HepG2 (cell line): ENCODE results near the gene RAB40C. TPM values are rescaled to one million over a fixed set of nuclear protein-coding genes. Genes with fewer than 3 reads are reported as not detected.

Experiments used
- EEA1 ChIP-seq: sonication (generic); formaldehyde crosslinking; IDR thresholded peaks from 2 replicates; pipeline ENCODE4 v1.5.1; 2020; ENCODE audit warnings: mild to moderate bottlenecking, missing genetic modification reagents, borderline replicate concordance
- HNF4A ChIP-seq: sonication (generic); formaldehyde crosslinking; IDR thresholded peaks from 2 replicates; pipeline ENCODE4 v1.4.0; 2020; ENCODE audit warnings: missing genetic modification reagents
- MEF2D ChIP-seq: sonication (generic); formaldehyde crosslinking; IDR thresholded peaks from 2 replicates; pipeline ENCODE4 v1.5.1; 2020; ENCODE audit warnings: mild to moderate bottlenecking, missing genetic modification reagents
- NFE2L1 ChIP-seq: sonication (generic); formaldehyde crosslinking; IDR thresholded peaks from 2 replicates; pipeline ENCODE4 v1.4.0; 2020; ENCODE audit warnings: missing genetic modification reagents, mild to moderate bottlenecking, borderline replicate concordance
- NFIC ChIP-seq: IDR thresholded peaks from 2 replicates; pipeline ENCODE4 v1.6.1; 2012; ENCODE audit warnings: mild to moderate bottlenecking, low read length, inconsistent platforms
- SRF ChIP-seq: IDR thresholded peaks from 2 replicates; pipeline ENCODE4 v1.6.1; 2011; ENCODE audit warnings: mild to moderate bottlenecking, low read depth, low read length, moderate library complexity
- TCF7L2 ChIP-seq: IDR thresholded peaks from 2 replicates; pipeline ENCODE4 v1.6.1; 2011; ENCODE audit warnings: mild to moderate bottlenecking, low read depth, low read length, moderate library complexity
- ZMYM4 ChIP-seq: sonication (generic); formaldehyde crosslinking; IDR thresholded peaks from 2 replicates; pipeline ENCODE4 v1.8.1; 2023; ENCODE audit warnings: mild to moderate bottlenecking, missing genetic modification reagents
- ZNF30 ChIP-seq: sonication (generic); formaldehyde crosslinking; IDR thresholded peaks from 2 replicates; pipeline ENCODE4 v1.5.0; 2020; ENCODE audit warnings: mild to moderate bottlenecking, missing genetic modification reagents
- ZNF577 ChIP-seq: sonication (generic); formaldehyde crosslinking; IDR thresholded peaks from 2 replicates; pipeline ENCODE4 v1.4.0; 2020; ENCODE audit warnings: mild to moderate bottlenecking, low read depth, missing genetic modification reagents, borderline replicate concordance
- ZNF790 ChIP-seq: sonication (generic); formaldehyde crosslinking; IDR thresholded peaks from 2 replicates; pipeline ENCODE4 v1.8.0; 2022; ENCODE audit warnings: missing genetic modification reagents, mild to moderate bottlenecking, borderline replicate concordance
- ZNF816 ChIP-seq: sonication (generic); formaldehyde crosslinking; IDR thresholded peaks from 2 replicates; pipeline ENCODE4 v1.8.0; 2022; ENCODE audit warnings: missing genetic modification reagents, mild to moderate bottlenecking, borderline replicate concordance
- ZSCAN22 ChIP-seq: sonication (generic); formaldehyde crosslinking; IDR thresholded peaks from 2 replicates; pipeline ENCODE4 v1.4.0; 2020; ENCODE audit warnings: mild to moderate bottlenecking, missing genetic modification reagents
- ZSCAN29 ChIP-seq: sonication (generic); formaldehyde crosslinking; conservative IDR thresholded peaks from 2 replicates; pipeline ENCODE4 v1.4.0; 2020; ENCODE audit warnings: mild to moderate bottlenecking, missing genetic modification reagents
- polyA plus RNA-seq, 8 experiments: library from polyadenylated mRNA; depleted of rRNA in 3 of 8; stranded (reverse) in 7 of 8; unstranded in 1 of 8; fragments of >200 nt; fragmentation: Illumina TruSeq in 4 of 8; extraction: Trizol in 4 of 8; gene quantifications; 2 replicates each; pipeline versions ENCODE4 v1.2.1 to v1.2.3, GENCODE V29; 2011 to 2016; ENCODE audit warnings: low read depth in 4 of 8, missing spikeins in 1 of 8, mixed read lengths in 1 of 8; ENCODE audit not compliant: insufficient read depth in 1 of 8
- total RNA-seq, 5 experiments: library from RNA; depleted of rRNA; stranded (reverse); fragments of >200 nt; fragmentation: Illumina TruSeq; extraction: Trizol; gene quantifications; 2 replicates each; pipeline ENCODE4 v1.2.3, GENCODE V29; 2016; ENCODE audit warnings: low read depth in 1 of 5
- TF ChIP-seq, protein P1 (sequence below): sonication (generic); formaldehyde crosslinking; IDR thresholded peaks from 2 replicates; pipeline ENCODE4 v1.4.0; 2020; ENCODE audit warnings: missing genetic modification reagents
- TF ChIP-seq, protein P2 (sequence below): IDR thresholded peaks from 2 replicates; pipeline ENCODE4 v1.6.1; 2016; ENCODE audit warnings: missing compliant biosample characterization, missing genetic modification reagents, borderline replicate concordance
- TF ChIP-seq, protein P3 (sequence below): sonication (generic); formaldehyde crosslinking; IDR thresholded peaks from 2 replicates; pipeline ENCODE4 v1.9.0; 2021; ENCODE audit warnings: missing genetic modification reagents, borderline replicate concordance
- TF ChIP-seq, protein P4 (sequence below): IDR thresholded peaks from 2 replicates; pipeline ENCODE4 v1.6.1; 2016; ENCODE audit warnings: low read depth, borderline replicate concordance

RAB40C gene
- total and polyA plus RNA-seq, 2 of the 13 experiments (the other 11 are each of a cell fraction or from before 2014, with no cell fraction given), result 7.7 to 11.5 TPM

DNA sequence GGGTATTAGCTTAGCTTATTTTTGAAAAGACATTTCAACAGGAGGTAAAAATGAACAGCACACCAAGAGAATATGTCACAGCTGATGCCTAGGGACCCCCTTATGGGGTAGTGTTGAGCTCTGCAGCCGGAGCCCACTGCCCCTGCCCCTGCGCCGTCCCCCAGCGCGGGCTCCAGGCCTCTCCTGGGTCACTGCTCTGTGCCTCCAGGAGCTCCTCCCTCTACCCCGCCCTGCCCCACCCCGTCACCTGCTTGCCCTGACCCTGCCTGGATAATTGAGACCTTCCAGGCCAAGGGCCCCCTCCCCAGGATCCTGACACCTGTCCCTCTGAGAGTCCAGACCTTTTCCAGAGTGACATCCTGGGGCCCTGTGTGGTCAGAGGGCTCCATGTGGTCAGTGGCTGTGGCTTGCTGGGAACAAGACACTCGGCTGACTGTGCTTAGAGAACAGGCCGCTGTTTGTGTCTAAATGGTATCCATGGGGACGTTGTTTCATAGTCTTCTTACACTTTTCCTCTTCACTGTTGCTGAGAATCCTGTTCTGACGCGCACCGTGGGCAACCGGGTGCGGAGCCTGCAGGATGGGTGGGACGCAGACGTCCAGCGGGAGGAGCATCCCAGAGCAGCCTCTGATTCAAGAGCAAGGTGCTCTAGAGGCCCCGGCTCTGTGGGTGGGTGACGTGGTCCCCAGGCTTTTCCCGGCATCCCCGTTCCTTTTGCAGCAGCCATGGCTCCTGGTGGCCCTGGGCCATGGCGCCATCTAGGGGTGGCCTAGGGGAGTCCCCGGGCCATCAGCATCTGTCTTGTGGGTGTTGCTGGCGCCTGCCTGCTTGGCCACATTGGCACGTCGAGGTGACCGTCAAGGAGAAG is 20.9 kb downstream of the RAB40C start (continued):
- TF ChIP-seq ZNF577 (CRISPR knock-in tag) (no peak), TCF7L2 (no peak), ZSCAN29 (CRISPR knock-in tag) (no peak), HNF4A (CRISPR knock-in tag) (no peak), NFE2L1 (CRISPR knock-in tag) (no peak), ZNF816 (CRISPR knock-in tag) (no peak), ZMYM4 (no peak), SRF (no peak), ZNF30 (CRISPR knock-in tag) (no peak), ZSCAN22 (CRISPR knock-in tag) (no peak), ZNF790 (CRISPR knock-in tag) (no peak), MEF2D (no peak; the same call in 1 of the 2 replicates), EEA1 (CRISPR knock-in tag) (no peak), NFIC (no peak)
- TF ChIP-seq, protein P1, sequence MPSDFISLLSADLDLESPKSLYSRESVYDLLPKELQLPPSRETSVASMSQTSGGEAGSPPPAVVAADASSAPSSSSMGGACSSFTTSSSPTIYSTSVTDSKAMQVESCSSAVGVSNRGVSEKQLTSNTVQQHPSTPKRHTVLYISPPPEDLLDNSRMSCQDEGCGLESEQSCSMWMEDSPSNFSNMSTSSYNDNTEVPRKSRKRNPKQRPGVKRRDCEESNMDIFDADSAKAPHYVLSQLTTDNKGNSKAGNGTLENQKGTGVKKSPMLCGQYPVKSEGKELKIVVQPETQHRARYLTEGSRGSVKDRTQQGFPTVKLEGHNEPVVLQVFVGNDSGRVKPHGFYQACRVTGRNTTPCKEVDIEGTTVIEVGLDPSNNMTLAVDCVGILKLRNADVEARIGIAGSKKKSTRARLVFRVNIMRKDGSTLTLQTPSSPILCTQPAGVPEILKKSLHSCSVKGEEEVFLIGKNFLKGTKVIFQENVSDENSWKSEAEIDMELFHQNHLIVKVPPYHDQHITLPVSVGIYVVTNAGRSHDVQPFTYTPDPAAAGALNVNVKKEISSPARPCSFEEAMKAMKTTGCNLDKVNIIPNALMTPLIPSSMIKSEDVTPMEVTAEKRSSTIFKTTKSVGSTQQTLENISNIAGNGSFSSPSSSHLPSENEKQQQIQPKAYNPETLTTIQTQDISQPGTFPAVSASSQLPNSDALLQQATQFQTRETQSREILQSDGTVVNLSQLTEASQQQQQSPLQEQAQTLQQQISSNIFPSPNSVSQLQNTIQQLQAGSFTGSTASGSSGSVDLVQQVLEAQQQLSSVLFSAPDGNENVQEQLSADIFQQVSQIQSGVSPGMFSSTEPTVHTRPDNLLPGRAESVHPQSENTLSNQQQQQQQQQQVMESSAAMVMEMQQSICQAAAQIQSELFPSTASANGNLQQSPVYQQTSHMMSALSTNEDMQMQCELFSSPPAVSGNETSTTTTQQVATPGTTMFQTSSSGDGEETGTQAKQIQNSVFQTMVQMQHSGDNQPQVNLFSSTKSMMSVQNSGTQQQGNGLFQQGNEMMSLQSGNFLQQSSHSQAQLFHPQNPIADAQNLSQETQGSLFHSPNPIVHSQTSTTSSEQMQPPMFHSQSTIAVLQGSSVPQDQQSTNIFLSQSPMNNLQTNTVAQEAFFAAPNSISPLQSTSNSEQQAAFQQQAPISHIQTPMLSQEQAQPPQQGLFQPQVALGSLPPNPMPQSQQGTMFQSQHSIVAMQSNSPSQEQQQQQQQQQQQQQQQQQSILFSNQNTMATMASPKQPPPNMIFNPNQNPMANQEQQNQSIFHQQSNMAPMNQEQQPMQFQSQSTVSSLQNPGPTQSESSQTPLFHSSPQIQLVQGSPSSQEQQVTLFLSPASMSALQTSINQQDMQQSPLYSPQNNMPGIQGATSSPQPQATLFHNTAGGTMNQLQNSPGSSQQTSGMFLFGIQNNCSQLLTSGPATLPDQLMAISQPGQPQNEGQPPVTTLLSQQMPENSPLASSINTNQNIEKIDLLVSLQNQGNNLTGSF (CRISPR knock-in tag), result no peak
- TF ChIP-seq, protein P2, sequence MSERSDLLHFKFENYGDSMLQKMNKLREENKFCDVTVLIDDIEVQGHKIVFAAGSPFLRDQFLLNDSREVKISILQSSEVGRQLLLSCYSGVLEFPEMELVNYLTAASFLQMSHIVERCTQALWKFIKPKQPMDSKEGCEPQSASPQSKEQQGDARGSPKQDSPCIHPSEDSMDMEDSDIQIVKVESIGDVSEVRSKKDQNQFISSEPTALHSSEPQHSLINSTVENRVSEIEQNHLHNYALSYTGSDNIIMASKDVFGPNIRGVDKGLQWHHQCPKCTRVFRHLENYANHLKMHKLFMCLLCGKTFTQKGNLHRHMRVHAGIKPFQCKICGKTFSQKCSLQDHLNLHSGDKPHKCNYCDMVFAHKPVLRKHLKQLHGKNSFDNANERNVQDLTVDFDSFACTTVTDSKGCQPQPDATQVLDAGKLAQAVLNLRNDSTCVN, result peak; percentile 79; the same call in 1 of the 2 replicates
- TF ChIP-seq, protein P3, sequence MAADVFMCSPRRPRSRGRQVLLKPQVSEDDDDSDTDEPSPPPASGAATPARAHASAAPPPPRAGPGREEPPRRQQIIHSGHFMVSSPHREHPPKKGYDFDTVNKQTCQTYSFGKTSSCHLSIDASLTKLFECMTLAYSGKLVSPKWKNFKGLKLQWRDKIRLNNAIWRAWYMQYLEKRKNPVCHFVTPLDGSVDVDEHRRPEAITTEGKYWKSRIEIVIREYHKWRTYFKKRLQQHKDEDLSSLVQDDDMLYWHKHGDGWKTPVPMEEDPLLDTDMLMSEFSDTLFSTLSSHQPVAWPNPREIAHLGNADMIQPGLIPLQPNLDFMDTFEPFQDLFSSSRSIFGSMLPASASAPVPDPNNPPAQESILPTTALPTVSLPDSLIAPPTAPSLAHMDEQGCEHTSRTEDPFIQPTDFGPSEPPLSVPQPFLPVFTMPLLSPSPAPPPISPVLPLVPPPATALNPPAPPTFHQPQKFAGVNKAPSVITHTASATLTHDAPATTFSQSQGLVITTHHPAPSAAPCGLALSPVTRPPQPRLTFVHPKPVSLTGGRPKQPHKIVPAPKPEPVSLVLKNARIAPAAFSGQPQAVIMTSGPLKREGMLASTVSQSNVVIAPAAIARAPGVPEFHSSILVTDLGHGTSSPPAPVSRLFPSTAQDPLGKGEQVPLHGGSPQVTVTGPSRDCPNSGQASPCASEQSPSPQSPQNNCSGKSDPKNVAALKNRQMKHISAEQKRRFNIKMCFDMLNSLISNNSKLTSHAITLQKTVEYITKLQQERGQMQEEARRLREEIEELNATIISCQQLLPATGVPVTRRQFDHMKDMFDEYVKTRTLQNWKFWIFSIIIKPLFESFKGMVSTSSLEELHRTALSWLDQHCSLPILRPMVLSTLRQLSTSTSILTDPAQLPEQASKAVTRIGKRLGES, result no peak
- TF ChIP-seq, protein P4, sequence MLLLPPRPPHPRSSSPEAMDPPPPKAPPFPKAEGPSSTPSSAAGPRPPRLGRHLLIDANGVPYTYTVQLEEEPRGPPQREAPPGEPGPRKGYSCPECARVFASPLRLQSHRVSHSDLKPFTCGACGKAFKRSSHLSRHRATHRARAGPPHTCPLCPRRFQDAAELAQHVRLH (CRISPR knock-in tag), result no peak
